Stimulated activated CD4-positive, alpha-beta T cell treated with anti-CD3 and anti-CD28 coated beads, TNF-alpha, amount 100 ng/mL, for 48 hours (primary cell): ENCODE data around the gene CKAP2.
"Not testable (repeated sequence)": the region's sequence is repeated elsewhere in the genome, so short reads cannot be mapped to it uniquely, and the experiment has no call there.

ENCODE experiments used
- DNase-seq, 3 donors: peaks; one replicate each; pipeline ENCODE4 v3.0.0-alpha.2; 2020; ENCODE audit warnings: low read depth in 3 of 3

Gene CKAP2

GRCh38 chr13:52454820-52455676 lies at the start of gene CKAP2:
Gene CKAP2 (plus strand): TSS chr13:52455478. CDS start chr13:52455557, 79 bp downstream.
- DNase-seq, result peak; percentile 78 to 90 (median 87)

GRCh38 chr13:52405767-52406494 lies 49.3 kb upstream of the CKAP2 start, which contains the start of gene THSD1:
Gene THSD1 (minus strand): TSS chr13:52406172. CDS start chr13:52402600, 3,572 bp downstream.
- peak in 1 of 3 donors; percentile 8 for DNase-seq

GRCh38 chr13:52406629-52407028 lies 48.6 kb upstream of the CKAP2 start:
- DNase-seq, result no peak

GRCh38 chr13:52407436-52407835 lies 47.8 kb upstream of the CKAP2 start:
- not testable (repeated sequence) for DNase-seq

- not testable (repeated sequence) for DNase-seq
Observed at GRCh38 chr13:52408071-52408658, 47.1 kb upstream of the CKAP2 start.

GRCh38 chr13:52411629-52412028 lies 43.6 kb upstream of the CKAP2 start:
- no peak for DNase-seq

- no peak for DNase-seq
Observed at GRCh38 chr13:52412128-52412527, 43.1 kb upstream of the CKAP2 start.

GRCh38 chr13:52414051-52414450 lies 41.2 kb upstream of the CKAP2 start:
- DNase-seq, result no peak

GRCh38 chr13:52414963-52415362 lies 40.3 kb upstream of the CKAP2 start:
- DNase-seq, result no peak

GRCh38 chr13:52419080-52419479 lies 36.2 kb upstream of the CKAP2 start:
- no peak for DNase-seq

- DNase-seq, result no peak
Observed at GRCh38 chr13:52421216-52421615, 34.1 kb upstream of the CKAP2 start.

GRCh38 chr13:52428295-52428694 lies 27.0 kb upstream of the CKAP2 start:
- DNase-seq, result no peak

- no peak for DNase-seq
Observed at GRCh38 chr13:52432456-52432855, 22.8 kb upstream of the CKAP2 start.

- DNase-seq, result no peak
Observed at GRCh38 chr13:52446265-52446664, 9.0 kb upstream of the CKAP2 start.

- no peak for DNase-seq
Observed at GRCh38 chr13:52447354-52447753, 7.9 kb upstream of the CKAP2 start.

GRCh38 chr13:52447815-52448552 lies 7.3 kb upstream of the CKAP2 start:
- DNase-seq, result no peak

GRCh38 chr13:52449331-52450011 lies 5.8 kb upstream of the CKAP2 start:
- no peak for DNase-seq

GRCh38 chr13:52450012-52450792 lies 5.1 kb upstream of the CKAP2 start, which contains the start of gene VPS36:
Gene VPS36 (minus strand): TSS chr13:52450634. CDS start chr13:52450594, 40 bp downstream.
- peak; percentile 85 to 92 (median 91) for DNase-seq

GRCh38 chr13:52450793-52451116 lies 4.5 kb upstream of the CKAP2 start:
- no peak for DNase-seq

- DNase-seq, result no peak
Observed at GRCh38 chr13:52451135-52451804, 4.0 kb upstream of the CKAP2 start.
